Measurements from ENCODE around the gene TAS1R1.

TAS1R1 gene

DNA sequence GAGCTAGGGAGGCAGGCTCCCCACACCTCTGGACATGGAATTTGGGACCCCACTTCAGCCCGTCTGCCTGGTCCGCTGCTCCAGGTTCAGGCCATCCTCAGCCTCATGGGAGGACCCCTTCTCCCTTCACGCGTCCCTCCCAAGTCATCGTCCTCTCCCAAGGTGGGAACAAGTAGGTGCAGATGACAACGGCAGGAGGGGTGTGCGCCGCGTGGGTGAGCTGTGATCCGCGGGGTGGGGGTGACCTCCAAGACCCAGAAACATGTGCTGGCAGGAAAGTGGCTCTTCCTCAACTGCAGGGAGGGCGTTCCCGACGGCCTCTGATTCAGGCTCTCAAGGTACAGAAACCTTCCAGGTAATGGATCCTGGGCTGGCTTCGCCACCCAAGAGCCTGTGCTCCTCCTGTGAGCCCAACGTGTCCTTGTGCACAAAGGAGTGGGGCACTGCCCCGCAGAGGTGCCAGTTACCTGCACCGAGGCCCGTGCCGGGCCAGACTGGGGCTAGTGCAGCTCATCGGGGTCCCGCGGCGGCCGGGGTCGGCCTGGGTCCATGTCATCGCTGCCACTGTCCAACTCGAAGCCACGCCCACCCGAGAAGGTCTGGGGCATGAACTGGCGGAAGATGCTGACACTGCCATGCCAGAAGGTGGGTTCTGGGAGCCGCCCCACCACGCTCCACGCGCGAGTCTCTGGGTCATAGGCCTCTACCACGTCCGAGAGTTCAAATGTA is 37.9 kb downstream of the TAS1R1 start:
- TF ChIP-seq CTCF (IDR thresholded peaks at IDR 0.05; ENCODE audit: insufficient read depth, low read length, poor library complexity, severe bottlenecking) = no peak
- H3K4me3 ChIP-seq (replicated peaks; ENCODE audit: low read depth, low read length) = no peak overlapping the region
- no peak for DNase-seq (ENCODE audit: extremely low read depth, insufficient read length)
- H3K36me3 ChIP-seq (ENCODE audit: control insufficient read depth, insufficient read depth, low read length) = peaks cover 41% of the 10 kb centered on the region
- H3K27me3 ChIP-seq (replicated peaks; ENCODE audit: control insufficient read depth, insufficient read depth, low read length) = no peaks in the 10 kb centered on the region

DNA sequence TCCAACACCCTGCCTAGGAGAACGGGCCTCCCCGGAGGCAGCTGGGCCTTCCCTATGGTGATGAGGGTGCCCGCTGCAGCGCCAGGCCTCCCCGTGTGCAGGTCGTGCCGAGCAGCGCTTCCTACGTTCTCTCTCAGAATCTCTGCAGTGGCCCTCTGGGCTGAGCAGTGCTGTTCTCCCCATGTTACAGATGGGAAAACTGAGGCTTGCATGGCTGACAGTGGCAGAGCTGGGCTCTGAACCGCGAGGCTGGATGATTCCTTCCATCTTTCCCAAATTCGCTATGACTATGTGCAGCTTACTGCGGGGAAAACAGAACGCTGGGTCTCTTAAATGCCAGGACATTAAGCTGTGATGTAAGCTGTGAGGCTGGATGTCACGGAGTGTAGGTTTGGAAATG is 38.7 kb downstream of the TAS1R1 start:
- H3K36me3 ChIP-seq (ENCODE audit: control insufficient read depth, insufficient read depth, low read length) = peaks cover 39% of the 10 kb centered on the region
- TF ChIP-seq CTCF (IDR thresholded peaks at IDR 0.05; ENCODE audit: insufficient read depth, low read length, poor library complexity, severe bottlenecking) = no peak
- no peak for DNase-seq (ENCODE audit: extremely low read depth, insufficient read length)
- H3K4me3 ChIP-seq (replicated peaks; ENCODE audit: low read depth, low read length) = no peak overlapping the region
- no peaks in the 10 kb centered on the region for H3K27me3 ChIP-seq (replicated peaks; ENCODE audit: control insufficient read depth, insufficient read depth, low read length)

DNA sequence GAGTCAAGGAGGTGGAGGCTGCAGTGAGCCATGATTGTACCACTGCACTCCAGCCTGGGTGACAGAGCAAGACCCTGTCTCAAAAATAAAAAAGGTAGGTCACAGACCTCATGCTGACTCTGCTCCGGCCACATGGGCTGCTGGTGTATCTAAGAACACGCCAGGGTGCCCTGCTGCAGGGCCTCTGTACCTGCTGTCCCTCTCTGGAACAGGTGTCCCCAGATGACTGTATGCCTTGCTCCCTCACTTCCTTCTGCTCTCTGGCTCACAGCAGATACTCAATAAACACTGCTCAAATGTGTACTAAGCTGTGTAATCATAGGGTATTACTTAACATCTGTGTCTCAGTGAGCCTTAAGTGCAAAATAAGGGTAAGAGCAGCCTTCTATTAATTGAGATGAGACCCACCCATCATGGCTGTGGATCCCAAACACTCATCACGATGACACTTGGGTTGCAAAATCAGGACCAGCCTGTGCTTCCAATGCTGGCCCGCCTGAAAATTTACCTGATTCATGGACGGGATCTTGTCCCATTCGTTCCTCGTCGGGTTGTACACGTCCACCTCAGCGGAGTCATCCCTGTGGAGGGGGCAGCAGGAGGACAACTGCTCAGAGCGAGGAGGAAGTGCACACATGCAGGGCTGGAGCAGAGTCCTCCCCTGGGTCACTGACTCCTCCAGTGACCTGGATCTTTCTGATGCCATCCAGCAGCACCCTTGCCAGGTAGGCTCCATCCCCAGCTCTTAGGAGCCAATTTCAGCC is 40.1 kb downstream of the TAS1R1 start:
- Histone ChIP-seq H3K27me3 (replicated peaks; ENCODE audit: control insufficient read depth, insufficient read depth, low read length) (no peaks in the 10 kb centered on the region), H3K4me3 (replicated peaks; ENCODE audit: low read depth, low read length) (no peak overlapping the region), H3K36me3 (ENCODE audit: control insufficient read depth, insufficient read depth, low read length) (peaks cover 31% of the 10 kb centered on the region)
- TF ChIP-seq CTCF (IDR thresholded peaks at IDR 0.05; ENCODE audit: insufficient read depth, low read length, poor library complexity, severe bottlenecking) = no peak
- DNase-seq (ENCODE audit: extremely low read depth, insufficient read length) = no peak

- Histone ChIP-seq H3K27me3 (replicated peaks; ENCODE audit: control insufficient read depth, insufficient read depth, low read length) (no peaks in the 10 kb centered on the region), H3K4me3 (replicated peaks; ENCODE audit: low read depth, low read length) (no peak overlapping the region), H3K36me3 (ENCODE audit: control insufficient read depth, insufficient read depth, low read length) (peaks cover 30% of the 10 kb centered on the region)
- no peak for DNase-seq (ENCODE audit: extremely low read depth, insufficient read length)
- TF ChIP-seq CTCF (IDR thresholded peaks at IDR 0.05; ENCODE audit: insufficient read depth, low read length, poor library complexity, severe bottlenecking) = no peak
These were observed 41.2 kb downstream of the TAS1R1 start for GRCh38 chr1:6596351-6596750.

DNA sequence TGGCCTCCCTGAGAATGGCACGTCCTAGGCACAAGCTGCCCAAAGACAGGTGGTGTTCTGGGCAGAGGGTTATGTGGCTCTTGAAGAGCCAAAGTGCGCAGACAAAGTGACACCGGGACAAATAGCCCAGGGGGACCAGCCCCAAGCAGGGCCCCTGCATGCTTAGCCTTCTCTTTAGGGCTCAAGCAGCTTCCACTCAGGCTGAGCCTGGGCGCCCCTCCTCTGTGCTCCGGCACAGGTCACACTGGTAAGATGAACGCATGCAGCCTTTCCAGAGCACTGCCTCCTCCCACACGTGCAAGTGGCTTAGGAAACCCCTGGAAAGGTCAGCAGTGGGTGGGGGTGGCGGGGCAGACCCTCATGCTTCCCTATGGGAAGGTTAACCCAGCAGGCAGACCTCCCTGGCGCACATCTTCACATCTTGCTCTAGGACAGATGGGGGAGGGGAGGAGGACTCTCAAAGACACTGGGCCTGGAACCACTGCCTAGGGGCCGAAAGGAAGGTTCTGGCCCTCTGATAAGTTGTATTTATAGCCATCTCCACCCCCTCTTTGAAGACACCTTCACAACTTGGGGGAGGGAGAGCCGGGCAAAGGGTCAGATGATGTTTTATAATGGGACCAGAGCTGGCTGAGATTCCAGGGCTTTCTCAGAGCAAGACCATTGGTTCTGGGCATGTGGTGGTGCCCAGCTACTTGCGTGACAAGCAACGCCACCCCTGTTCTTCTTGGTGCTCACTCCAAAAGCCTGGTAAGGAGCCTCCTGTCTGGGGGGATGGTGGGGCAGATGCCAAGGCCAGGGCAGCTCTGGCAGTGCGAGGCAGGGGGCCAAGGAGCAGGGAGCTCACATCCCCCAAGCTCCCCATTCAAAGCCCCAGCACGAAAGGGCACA is 42.0 kb downstream of the TAS1R1 start:
- Histone ChIP-seq H3K36me3 (ENCODE audit: control insufficient read depth, insufficient read depth, low read length) (peaks cover 30% of the 10 kb centered on the region), H3K4me3 (replicated peaks; ENCODE audit: low read depth, low read length) (no peak overlapping the region), H3K27me3 (replicated peaks; ENCODE audit: control insufficient read depth, insufficient read depth, low read length) (no peaks in the 10 kb centered on the region)
- TF ChIP-seq CTCF (IDR thresholded peaks at IDR 0.05; ENCODE audit: insufficient read depth, low read length, poor library complexity, severe bottlenecking) = no peak
- no peak for DNase-seq (ENCODE audit: extremely low read depth, insufficient read length)
